GF-D8 (cell line): Measurements from ENCODE around the gene MICU2.

ENCODE experiments used
- DNase-seq: peaks from one replicate; lab custom pipeline; 2025; lab: John Stamatoyannopoulos, UW

The MICU2 gene

DNA sequence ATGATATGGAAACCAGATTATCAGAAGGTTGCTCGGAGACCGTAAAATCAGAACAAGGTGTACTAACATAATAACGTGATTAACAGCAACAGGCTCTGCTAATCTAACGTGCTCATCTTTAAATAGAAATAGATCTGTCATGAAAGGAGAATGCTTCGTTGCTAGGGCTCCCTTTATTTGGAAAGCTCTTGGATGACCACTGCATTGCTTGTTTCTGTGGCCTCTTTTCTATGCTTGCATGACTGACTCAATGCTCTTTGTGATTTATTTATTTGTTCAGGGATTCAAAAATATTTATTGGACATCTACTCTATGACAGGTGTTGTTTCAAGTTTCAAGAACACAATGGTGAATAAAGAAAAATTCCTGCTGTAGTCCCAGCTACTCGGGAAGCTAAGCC lies 122.6 kb downstream of the MICU2 start:
- no peak for DNase-seq

DNA sequence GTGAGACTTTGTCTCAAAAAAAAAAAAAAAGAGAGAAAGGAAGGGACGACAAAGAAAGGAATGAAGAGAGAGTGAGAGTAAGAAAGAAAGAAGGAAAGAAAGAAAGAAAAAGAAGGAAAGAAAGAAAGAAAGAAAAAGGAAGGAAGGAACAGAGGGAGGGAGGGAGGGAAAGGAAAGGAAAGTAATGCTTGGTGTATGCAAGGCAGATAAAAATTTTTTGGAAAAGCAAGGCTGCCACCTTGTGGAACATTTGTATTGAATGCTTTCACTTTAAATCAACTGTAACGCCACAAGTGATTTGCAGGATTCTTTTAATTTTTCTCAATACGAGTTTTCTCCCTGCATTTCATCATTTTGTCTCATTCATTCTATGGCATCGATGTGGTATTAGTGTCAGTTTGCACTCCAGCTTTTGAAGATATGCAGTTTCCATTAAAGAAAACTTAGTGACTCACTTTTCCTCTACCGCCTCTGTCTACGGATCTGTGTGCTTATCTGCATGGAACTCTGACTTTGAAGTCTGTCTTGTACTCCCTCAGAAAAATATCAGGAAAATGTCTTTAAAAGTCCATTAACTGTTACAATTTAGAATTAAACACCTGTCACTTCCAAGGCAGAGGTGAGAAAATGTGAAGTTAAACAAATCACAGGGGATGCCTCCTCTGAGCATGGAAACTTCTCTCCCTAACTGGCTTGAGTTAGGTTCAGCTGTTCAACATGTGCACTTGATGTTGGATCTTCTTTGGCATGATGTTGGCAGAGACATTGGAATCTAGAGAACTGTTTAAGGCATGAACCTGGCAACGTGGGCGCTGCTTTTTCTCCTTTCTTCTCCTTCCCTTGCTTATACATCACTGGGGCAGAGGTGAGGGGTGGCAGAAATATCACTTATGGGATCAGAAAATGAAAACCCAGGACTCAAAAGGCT lies 124.8 kb downstream of the MICU2 start:
- DNase-seq = peak; percentile 59

- DNase-seq = peak; percentile 77
Measured at GRCh38 chr13:21476893-21477472, 127.0 kb downstream of the MICU2 start.

GRCh38 chr13:21475115-21475514 lies 128.9 kb downstream of the MICU2 start:
- DNase-seq = no peak

DNA sequence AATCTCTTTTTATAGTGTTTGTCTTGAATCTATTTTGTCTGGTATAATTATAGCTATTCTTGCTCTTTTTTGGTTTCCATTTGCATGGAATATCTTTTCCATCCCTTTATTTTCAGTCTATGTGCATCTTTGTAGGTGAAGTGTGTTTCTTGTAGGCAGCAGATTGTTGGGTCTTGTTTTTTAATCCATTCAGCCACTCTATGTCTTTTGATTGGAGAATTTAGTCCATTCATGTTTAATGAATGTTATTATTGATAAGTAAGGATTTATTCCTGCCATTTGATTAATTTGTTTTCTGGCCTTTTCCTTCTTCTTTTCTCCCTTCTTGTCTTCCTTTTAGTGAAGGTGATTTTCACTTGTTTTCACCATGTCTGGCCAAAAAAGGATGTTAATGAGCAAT lies 133.2 kb downstream of the MICU2 start:
- no peak for DNase-seq

- DNase-seq = no peak
Measured at GRCh38 chr13:21466527-21466926, 137.4 kb downstream of the MICU2 start.

- DNase-seq = no peak
Measured at GRCh38 chr13:21465710-21466160, 138.2 kb downstream of the MICU2 start.

DNA sequence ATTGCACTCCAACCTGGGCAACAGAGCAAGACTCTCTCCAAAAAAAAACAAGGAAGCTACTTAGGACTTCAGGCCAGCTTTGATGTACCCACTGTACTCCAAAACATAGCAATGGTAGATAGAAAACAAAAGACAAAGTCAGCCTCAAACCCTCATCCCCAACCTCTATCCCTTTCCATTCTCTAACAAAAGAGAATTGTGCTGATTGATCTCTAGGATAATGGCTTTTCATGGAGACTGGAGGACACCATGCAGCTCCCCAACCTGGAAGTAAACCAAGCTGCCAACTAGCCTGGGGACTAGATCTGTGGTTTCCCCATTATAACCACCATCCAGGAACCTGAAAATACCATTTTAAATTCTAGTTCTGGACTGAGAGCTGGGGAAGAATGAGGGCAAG lies 140.5 kb downstream of the MICU2 start:
- no peak for DNase-seq

GRCh38 chr13:21461131-21461530 lies 142.8 kb downstream of the MICU2 start:
- no peak for DNase-seq

DNA sequence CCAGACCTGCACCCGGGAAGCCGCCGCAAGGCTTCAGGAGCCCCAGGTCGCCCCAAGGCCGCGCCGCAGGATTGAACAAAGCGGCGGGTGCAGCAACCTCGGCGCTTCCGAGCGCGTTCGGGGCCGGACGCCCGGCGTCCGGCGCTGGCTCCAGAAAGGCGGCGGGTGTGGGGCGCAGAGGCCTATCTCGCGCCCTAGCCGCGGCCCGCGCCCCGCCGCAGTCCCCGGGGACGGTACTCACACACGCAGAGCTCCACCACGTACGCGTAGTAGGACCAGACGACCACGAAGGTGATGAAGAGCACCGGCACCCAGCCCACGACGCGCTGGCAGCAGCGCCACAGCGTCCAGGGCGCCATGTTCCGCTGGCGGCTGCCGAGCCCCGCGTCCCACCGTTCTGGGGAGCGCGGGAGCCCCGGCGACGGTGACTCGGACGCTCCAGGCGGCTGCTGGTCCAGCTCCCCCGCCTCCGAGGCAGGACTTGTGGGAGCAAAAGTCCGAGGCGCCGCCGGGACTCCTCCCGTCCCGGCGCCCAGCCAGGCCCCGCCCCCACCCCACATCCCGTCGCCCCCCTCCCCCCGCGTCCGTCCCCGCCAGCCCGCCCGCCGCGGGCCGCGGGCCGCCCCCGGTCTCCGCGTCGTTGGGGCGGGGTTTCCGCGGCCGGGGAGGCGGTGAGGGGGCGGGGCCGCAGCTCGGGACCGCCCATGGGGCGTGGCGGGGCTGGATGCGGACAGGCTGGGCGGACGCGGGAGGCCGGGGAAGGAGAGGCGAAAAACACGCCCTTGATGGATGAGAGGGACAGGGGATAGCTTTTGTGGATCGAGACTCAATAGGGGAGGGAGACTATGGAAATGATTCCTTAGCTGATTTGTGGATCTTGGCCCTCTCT lies 144.9 kb downstream of the MICU2 start, which contains the start of gene ZDHHC20:
Gene ZDHHC20 (minus strand): TSS at position 491 of the 889 bp plus-strand sequence. CDS start 132 bp downstream, at position 359.
- peak; percentile 58 for DNase-seq

DNA sequence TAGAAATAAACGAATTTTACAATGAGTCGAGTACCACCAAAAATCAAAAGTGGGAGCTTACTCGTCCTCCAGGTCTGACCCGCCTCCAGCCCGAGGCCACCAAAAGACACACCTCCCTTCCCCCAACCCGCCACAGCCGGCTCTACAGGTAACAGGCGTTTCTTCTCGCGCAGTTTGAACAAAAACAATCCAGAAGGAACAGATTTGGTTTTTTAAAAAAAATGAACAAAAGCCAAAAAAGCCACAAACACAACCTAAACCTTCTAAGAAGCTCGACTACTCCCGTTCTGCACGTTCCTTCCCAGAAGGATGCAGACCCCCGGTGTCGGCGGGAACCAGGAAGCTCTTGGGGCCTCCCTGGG lies 145.5 kb downstream of the MICU2 start:
- no peak for DNase-seq

GRCh38 chr13:21453387-21454081 lies 150.4 kb downstream of the MICU2 start:
- no peak for DNase-seq

GRCh38 chr13:21450936-21451335 lies 153.0 kb downstream of the MICU2 start:
- no peak for DNase-seq

DNA sequence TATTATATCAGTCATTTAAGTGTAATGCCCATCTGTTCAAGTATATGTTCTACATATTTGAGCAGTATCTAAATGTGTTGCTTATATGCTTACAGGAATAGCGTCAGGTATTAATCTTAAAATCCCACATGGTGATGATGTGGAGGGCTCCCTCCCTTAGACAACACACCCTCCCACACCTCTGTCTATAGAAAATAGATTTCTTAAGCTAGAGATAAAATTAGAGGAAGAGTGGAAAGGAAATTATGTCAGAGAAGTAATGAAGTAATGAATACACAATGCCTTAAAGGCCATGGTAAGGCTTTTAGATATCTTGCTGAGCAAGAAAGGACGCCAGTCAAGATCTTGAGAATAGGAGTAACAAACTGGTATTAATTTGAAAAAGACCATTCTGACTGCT lies 157.3 kb downstream of the MICU2 start:
- DNase-seq = no peak

DNA sequence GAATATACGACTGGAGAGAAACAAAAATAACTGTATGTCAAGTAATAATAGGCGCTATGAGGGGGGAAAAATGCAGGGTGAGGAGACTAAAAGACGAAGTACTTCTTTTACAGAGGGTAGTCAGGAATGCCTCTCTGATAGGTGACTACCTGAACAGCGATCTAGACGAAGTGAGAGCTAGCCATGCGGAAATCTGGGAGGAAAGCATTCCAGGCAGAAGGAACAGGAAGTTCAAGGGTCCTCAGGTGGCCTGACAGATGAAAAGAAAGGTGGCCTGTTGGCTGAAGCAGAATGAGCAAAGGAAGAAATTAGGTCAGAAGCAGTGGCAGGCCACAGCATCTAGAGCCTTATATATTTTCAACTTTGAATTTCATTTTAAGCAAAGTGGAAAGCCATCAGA lies 158.2 kb downstream of the MICU2 start:
- DNase-seq = no peak

GRCh38 chr13:21443171-21443570 lies 160.8 kb downstream of the MICU2 start:
- DNase-seq = no peak
